NCI-H226 (cell line): ENCODE results near the gene HS6ST1.

Source experiments
- DNase-seq: peaks from one replicate; pipeline ENCODE4 v3.0.0-alpha.2; 2015

HS6ST1 gene

DNA sequence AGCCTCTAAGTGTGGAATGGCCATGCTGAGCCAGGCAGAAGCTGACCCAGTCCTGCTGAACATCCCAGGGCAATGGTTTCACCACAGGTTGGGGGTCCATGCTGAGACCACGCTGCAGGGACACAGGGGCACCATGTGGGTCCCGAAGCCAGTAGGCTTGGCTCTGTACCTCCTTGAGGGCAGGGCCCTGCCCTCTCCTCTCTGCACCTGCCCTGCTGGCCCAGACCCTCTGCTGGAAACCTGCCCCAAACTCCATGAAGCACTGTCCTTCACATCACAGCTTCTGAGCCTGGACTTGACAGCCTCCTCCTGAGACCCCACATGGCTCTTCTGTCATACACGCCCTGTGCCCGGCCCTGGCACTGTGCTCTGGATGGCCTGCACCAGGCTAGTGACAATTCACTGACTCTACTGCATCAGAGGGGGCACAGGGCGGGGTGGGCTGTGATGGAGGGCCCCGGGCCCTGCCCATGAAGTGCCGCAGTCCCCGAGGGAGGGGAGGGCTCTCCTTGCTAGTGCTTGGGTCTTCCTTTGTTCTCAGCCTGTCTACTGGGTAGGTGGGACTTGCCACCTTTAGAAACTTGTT lies 24.7 kb downstream of the HS6ST1 start:
- no peak for DNase-seq

DNA sequence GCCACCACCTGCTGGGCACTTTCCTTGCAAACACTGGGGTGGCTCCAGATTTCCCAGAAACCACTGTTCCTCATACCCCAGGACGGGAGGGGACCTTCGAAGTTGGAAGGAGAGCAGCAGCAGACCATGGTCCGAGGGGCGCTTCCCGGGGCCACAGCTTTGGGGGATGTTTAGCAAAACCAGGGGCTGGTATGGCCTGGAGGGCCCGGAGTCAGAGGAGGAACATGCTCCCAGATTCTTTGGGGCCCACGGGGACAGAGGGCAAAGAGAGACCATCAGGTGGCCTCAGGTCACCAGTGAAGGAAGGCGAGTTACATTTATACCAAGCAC lies 25.3 kb downstream of the HS6ST1 start:
- no peak for DNase-seq

DNA sequence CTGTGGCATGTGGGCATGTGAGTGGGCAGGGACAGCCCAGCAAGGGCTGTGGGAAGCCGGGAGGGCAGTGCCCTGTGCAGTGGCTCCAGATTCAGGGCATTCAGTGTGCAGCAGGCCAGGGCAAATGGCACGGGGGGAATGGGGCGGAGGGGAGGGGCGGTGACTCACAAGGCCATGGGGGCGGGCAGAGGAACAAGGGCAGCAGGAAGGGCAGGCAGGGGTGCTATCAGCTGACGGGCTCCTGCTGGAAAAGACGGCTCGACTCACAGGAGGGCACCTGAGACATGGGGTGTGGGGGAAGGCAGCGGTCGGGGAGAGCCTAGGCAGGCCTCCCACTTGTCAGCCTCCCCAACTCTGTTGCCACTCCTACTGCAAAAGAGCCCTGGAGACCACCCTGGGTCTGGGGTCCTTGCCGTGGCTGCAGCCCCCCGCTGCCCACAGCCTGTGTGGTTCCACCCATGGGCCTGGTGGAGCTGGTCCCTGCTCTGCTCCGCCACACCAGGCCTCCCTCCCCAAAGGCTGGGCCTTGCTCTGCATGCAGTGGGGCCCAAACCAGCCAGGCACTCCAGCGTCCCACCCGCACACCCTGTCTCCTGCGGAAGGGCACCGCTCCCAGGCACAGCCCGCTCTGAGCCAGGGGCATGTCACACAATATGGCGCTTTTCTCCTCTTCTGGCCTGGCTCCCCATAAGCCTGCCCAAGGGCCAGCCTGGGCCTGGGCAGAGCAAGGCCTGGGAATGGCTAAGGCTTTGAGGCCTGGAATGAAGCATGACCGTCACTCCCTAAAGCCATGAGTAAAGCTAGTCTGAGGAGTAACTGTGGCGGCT lies 25.9 kb downstream of the HS6ST1 start:
- DNase-seq: no peak

DNA sequence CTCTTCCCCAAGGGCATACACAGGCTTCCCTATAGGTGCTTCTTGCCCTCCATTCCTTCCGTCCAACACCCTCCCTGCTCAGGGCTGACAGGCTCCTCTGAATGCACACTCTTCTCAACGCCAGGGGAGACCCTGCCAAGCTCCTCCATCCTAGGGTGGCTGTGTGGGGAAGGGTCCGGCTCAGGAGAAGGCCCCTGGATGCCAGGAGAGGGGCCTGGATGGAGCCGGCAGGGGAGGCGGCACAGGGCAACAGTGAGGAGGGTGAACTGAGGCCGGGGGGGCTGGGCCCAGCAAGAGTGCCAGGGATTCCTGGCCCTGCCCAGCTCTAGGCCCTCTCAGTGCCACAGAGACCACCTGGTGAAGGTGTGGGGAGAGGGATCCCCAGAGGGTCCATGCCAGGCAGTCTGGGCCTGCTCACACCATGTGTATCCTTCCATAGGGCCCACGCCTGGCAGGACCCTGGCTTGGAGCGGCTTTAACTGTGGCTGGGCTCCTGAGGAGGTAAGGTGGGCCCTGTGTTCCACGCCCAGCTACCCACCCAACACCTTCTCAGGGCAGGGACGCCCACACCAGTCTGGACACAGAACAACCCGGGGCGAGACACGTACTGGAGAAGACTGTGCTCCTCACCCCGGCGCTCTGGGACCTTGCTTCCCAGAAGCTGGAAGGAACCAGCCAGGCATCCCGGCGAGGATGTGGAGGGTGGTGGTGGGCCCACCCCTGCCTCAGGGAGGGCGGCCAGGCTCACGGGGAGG lies 26.6 kb downstream of the HS6ST1 start:
- DNase-seq: no peak

DNA sequence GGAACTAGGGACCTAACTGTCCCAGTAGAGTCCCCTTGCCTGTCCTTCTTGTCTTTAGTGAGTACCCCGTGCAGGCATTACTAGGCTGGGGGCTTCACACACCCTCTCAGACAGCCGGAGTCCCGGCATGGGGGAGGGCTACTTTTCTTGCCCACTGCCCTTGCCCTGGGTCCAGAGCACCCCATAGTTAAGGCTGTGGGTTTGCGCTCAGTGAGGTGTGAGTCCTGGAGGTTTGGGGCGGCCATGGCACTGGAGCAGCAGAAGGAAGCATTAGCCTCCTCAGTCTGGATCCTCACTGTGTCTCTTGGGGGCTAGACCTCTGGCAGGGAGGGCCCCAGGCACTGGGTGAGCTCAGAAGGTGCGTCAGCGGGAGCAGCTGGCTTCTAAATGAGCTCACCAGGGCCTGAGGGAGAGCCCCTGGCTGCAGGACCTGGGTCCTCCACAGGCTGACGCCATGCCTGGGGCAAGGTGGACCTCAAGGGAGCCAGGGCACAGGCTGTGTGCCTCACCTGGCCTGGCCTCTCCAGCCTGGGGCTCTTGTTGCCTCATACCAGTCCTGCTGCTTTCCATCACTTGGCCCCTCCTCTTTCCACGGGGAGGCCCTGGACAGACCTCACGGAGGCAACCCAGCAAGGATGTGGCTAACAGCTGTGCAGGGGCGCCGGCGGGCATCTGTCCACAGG lies 27.4 kb downstream of the HS6ST1 start:
- DNase-seq: no peak

DNA sequence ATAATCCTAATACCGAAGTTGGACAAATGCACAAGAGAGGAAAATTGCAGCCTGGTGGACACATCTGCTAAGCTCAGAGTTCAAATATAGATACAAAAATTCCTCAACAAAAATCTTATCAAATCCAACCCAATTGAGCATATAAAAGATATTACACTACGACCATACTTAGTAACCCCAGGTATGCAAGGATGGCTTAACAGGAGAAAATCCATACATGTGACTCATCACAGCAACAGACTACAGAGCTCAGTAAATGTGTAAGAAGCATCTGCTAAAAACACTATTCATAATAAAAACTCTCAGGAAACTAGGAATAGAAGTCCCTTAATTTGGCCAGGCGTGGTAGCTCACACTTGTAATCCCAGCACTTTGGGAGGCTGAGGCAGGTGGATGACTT lies 28.3 kb downstream of the HS6ST1 start:
- DNase-seq: peak; percentile 41

DNA sequence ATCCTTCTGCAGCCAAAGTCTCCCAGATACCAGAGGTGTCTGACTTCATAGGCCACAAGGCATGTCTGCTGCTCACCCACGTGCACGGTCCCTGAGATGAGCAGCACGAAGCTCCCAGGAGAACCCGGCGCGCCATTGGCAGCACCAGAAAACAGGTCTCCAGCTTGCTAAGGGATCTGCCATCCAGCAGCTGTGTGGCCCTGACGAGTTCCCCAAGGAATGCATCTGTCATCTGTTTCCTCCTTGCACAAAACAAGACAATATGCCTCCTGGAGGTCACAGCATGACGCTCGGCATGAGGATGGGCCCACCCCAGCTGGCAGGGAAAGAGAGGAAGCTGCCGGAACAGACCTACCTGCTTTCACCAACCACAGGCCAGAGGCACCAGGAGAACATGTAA lies 29.2 kb downstream of the HS6ST1 start:
- no peak for DNase-seq

GRCh38 chr2:128288781-128289180 lies 29.9 kb downstream of the HS6ST1 start:
- no peak for DNase-seq

GRCh38 chr2:128287780-128288735 lies 30.6 kb downstream of the HS6ST1 start:
- DNase-seq: no peak

- DNase-seq: no peak
Measured at GRCh38 chr2:128286905-128287779, 31.5 kb downstream of the HS6ST1 start.

GRCh38 chr2:128286011-128286721 lies 32.5 kb downstream of the HS6ST1 start:
- no peak for DNase-seq

DNA sequence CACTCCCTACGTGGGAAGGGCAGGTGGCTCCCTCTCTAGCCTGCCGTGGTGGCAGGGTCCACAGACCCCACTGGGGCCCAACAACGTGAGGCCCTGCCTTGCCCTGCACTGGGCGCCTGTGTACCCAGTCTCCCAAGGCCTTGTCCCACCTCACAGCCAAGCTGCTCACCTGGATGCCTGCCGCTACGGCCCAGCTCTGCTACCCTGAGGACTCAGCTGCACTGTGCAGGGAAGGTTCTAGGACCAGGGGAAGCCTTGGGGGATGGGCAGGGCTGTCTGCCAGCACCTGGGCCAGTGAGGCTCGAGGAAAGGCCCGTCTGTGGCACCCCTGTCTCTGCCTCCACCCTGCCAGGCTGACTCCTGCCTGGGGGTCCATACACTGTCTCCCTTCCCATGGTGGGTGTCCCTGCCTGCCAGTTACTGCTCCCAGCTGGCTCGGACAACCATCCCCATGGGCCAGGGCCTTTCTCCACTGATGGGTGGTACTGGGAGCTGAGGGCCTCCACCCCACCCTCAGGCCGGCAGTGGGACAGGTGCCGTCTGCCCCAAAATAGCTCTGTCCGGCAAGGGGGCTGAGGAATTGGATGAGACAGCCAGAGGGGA lies 33.2 kb downstream of the HS6ST1 start:
- DNase-seq: no peak

GRCh38 chr2:128284841-128285240 lies 33.8 kb downstream of the HS6ST1 start:
- no peak for DNase-seq

DNA sequence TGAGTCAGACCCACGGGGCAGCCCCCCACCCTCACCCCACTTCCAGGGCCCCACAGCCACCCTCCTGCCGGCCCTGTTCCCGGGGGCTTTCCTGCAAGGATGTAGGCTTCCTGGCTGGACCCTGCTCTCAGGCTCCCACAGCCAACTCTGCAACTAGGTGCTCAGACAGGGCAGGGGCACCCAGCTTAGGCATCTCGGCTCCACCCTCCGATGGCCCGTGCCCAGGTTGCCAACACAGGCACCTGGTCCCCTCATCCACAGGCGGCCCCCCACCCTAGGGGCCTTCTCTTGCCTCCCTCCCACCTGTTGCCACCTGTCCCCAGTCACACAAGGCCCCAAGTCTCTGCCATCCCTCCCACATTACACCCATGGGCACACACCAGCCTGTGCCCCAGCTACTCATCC lies 34.6 kb downstream of the HS6ST1 start:
- DNase-seq: no peak

- DNase-seq: no peak
Measured at GRCh38 chr2:128282976-128283810, 35.5 kb downstream of the HS6ST1 start.

DNA sequence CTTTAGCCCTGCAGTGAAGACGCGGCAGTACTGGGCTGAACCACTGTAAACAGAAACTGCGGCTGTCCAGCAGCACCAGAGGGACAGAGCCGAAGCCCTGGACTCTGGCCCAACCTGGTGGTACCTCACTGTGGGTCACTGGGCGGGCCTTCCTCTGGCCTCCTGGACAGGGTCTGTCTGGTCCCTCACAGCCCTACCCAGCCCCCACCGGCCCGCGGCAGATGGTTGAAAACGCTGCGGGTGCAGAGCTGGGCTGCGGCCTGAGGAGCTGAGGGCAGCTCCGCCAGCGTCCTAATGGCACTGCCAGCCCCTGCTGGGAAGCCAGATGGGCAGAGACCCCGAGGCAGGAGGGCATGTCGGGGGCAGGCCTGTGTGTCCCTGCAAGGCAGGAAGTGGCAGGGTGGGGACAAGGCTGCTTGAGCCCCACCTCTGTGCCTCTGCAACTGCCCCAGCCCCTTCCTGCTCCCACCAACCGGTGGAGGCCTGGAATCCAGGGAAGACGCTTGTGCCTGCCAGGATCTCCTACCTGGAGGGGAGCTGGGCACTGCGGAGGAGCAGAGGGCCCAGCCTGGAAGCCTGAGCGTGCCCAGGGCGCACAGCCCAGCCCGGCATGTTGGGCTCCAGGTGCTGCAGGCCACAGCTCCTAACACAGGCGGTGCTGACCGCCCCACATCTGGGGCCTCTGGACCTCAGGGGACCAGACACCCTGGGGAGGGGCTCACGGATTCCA lies 36.3 kb downstream of the HS6ST1 start:
- DNase-seq: no peak

DNA sequence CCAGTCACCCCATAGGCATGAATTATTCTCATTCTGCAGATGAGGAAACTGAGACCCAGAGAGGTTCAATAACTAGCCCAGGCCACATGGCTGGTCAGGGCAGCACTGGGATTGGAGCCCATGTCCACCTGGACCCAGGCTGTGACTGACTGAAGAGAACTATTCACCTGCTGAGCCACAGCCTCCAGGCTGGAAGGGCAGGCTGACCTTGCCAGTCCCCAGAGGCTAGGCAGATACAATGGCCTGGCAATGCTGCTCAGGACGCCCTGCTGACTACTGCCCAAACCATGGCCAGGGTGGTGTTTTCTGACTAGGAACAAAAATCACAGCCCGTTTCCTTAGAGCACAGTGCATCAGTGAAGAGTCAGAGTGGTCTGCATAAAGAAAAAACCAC lies 36.8 kb downstream of the HS6ST1 start:
- no peak for DNase-seq

- DNase-seq: peak; percentile 15
Measured at GRCh38 chr2:128280901-128281321, 37.8 kb downstream of the HS6ST1 start.
